HG03558 (cell line): ENCODE data around the gene CRYBA2.
A peak's percentile ranks its signal among the peaks of the same experiment; 100 is the strongest.

Source experiments
- ATAC-seq: cut with Tn5 transposase; IDR thresholded peaks from one replicate; pipeline ENCODE4 v1.9.1; 2021; ENCODE audit warnings: moderate number of reproducible peaks; ENCODE audit not compliant: unreplicated experiment; ENCODE audit errors: extremely low read depth

Gene CRYBA2

GRCh38 chr2:218959761-218960308 lies 33.4 kb downstream of the CRYBA2 start:
- ATAC-seq = no peak

- ATAC-seq = peak; percentile 92
Observed at GRCh38 chr2:218959141-218959731, 34.0 kb downstream of the CRYBA2 start, which contains the start of gene CDK5R2. TSS of gene CDK5R2 (plus strand) at chr2:218959666. CDS start at chr2:218959821, 155 bp downstream.

- ATAC-seq = no peak
Observed at GRCh38 chr2:218958276-218958675, 34.9 kb downstream of the CRYBA2 start.

- ATAC-seq = no peak
Observed at GRCh38 chr2:218957671-218958070, 35.6 kb downstream of the CRYBA2 start.

- no peak for ATAC-seq
Observed at GRCh38 chr2:218956039-218956438, 37.2 kb downstream of the CRYBA2 start.

GRCh38 chr2:218954541-218955300 lies 38.5 kb downstream of the CRYBA2 start:
- ATAC-seq = no peak

- no peak for ATAC-seq
Observed at GRCh38 chr2:218953366-218953954, 39.8 kb downstream of the CRYBA2 start.

GRCh38 chr2:218952160-218952559 lies 41.1 kb downstream of the CRYBA2 start:
- ATAC-seq = no peak

GRCh38 chr2:218946621-218947020 lies 46.6 kb downstream of the CRYBA2 start:
- no peak for ATAC-seq

GRCh38 chr2:218944759-218945404 lies 48.3 kb downstream of the CRYBA2 start:
- ATAC-seq = no peak
